ENCODE measurements around the gene ZNHIT2. TPM values are rescaled to one million over a fixed set of nuclear protein-coding genes. Genes with fewer than 3 reads are reported as not detected.
"Not testable (repeated sequence)": the region's sequence is repeated elsewhere in the genome, so short reads cannot be mapped to it uniquely, and the experiment has no call there.

The ZNHIT2 gene
- total RNA-seq (2.6 TPM), polyA plus RNA-seq (19.8 TPM)

- Histone ChIP-seq H3K27ac (ENCODE audit: low read depth) (peak within 1 kb of the TSS; percentile 3), H3K4me1 (ENCODE audit: insufficient read depth) (no peaks in the 10 kb centered on the region), H3K36me3 (ENCODE audit: insufficient read depth) (no peaks in the 10 kb centered on the region), H3K4me3 (ENCODE audit: low read depth, low read length) (peak within 1 kb of the TSS; percentile 79)
- under 1% methylated on average over 89 of the region's 89 CpGs for WGBS
- peak; percentile 98 for DNase-seq (ENCODE audit: extremely low spot score)
Observed at GRCh38 chr11:65117206-65118096, at the start of gene ZNHIT2. ZNHIT2 (minus strand) TSS chr11:65117701; CDS start chr11:65117653, 48 bp downstream.

GRCh38 chr11:65166893-65167292, 49.4 kb upstream of the ZNHIT2 start:
- Histone ChIP-seq H3K4me1 (ENCODE audit: insufficient read depth) (no peaks in the 10 kb centered on the region), H3K4me3 (ENCODE audit: low read depth, low read length) (no peak overlapping the region), H3K36me3 (ENCODE audit: insufficient read depth) (no peaks in the 10 kb centered on the region), H3K27ac (ENCODE audit: low read depth) (no peak overlapping the region)
- DNase-seq (ENCODE audit: extremely low spot score), result no peak
- 95% methylated on average over 3 of the region's 3 CpGs for WGBS

- Histone ChIP-seq H3K4me1 (ENCODE audit: insufficient read depth) (no peaks in the 10 kb centered on the region), H3K36me3 (ENCODE audit: insufficient read depth) (no peaks in the 10 kb centered on the region), H3K27ac (ENCODE audit: low read depth) (no peak overlapping the region), H3K4me3 (ENCODE audit: low read depth, low read length) (peak overlapping the region; percentile 11)
- no peak for DNase-seq (ENCODE audit: extremely low spot score)
- 35% methylated on average over 31 of the region's 31 CpGs for WGBS
Observed at GRCh38 chr11:65165410-65166317, 48.2 kb upstream of the ZNHIT2 start.

- WGBS, result 74% methylated on average over 2 of the region's 2 CpGs
- H3K4me3 ChIP-seq (ENCODE audit: low read depth, low read length), result no peak overlapping the region
- no peak overlapping the region for H3K27ac ChIP-seq (ENCODE audit: low read depth)
- no peak for DNase-seq (ENCODE audit: extremely low spot score)
- H3K36me3 ChIP-seq (ENCODE audit: insufficient read depth), result no peaks in the 10 kb centered on the region
- no peaks in the 10 kb centered on the region for H3K4me1 ChIP-seq (ENCODE audit: insufficient read depth)
Observed at GRCh38 chr11:65163684-65164083, 46.2 kb upstream of the ZNHIT2 start.

GRCh38 chr11:65160643-65161042, 43.1 kb upstream of the ZNHIT2 start:
- no peaks in the 10 kb centered on the region for H3K36me3 ChIP-seq (ENCODE audit: insufficient read depth)
- no peak overlapping the region for H3K4me3 ChIP-seq (ENCODE audit: low read depth, low read length)
- no peak for DNase-seq (ENCODE audit: extremely low spot score)
- H3K27ac ChIP-seq (ENCODE audit: low read depth), result no peak overlapping the region
- H3K4me1 ChIP-seq (ENCODE audit: insufficient read depth), result no peaks in the 10 kb centered on the region
- 69% methylated on average over 3 of the region's 3 CpGs for WGBS

GRCh38 chr11:65159012-65159411, 41.5 kb upstream of the ZNHIT2 start:
- 74% methylated on average over 5 of the region's 5 CpGs for WGBS
- Histone ChIP-seq H3K4me1 (ENCODE audit: insufficient read depth) (no peaks in the 10 kb centered on the region), H3K27ac (ENCODE audit: low read depth) (no peak overlapping the region), H3K36me3 (ENCODE audit: insufficient read depth) (no peaks in the 10 kb centered on the region), H3K4me3 (ENCODE audit: low read depth, low read length) (no peak overlapping the region)
- no peak for DNase-seq (ENCODE audit: extremely low spot score)

GRCh38 chr11:65157336-65157735, 39.8 kb upstream of the ZNHIT2 start:
- no peak overlapping the region for H3K4me3 ChIP-seq (ENCODE audit: low read depth, low read length)
- WGBS, result 72% methylated on average over 3 of the region's 3 CpGs
- H3K36me3 ChIP-seq (ENCODE audit: insufficient read depth), result no peaks in the 10 kb centered on the region
- no peaks in the 10 kb centered on the region for H3K4me1 ChIP-seq (ENCODE audit: insufficient read depth)
- no peak for DNase-seq (ENCODE audit: extremely low spot score)
- no peak overlapping the region for H3K27ac ChIP-seq (ENCODE audit: low read depth)

GRCh38 chr11:65156926-65157325, 39.4 kb upstream of the ZNHIT2 start:
- Histone ChIP-seq H3K27ac (ENCODE audit: low read depth) (no peak overlapping the region), H3K36me3 (ENCODE audit: insufficient read depth) (no peaks in the 10 kb centered on the region), H3K4me1 (ENCODE audit: insufficient read depth) (no peaks in the 10 kb centered on the region), H3K4me3 (ENCODE audit: low read depth, low read length) (no peak overlapping the region)
- WGBS, result 93% methylated on average over 3 of the region's 3 CpGs
- DNase-seq (ENCODE audit: extremely low spot score), result no peak

GRCh38 chr11:65156256-65156655, 38.8 kb upstream of the ZNHIT2 start:
- 95% methylated on average over 3 of the region's 3 CpGs for WGBS
- Histone ChIP-seq H3K27ac (ENCODE audit: low read depth) (no peak overlapping the region), H3K4me3 (ENCODE audit: low read depth, low read length) (no peak overlapping the region), H3K4me1 (ENCODE audit: insufficient read depth) (no peaks in the 10 kb centered on the region), H3K36me3 (ENCODE audit: insufficient read depth) (no peaks in the 10 kb centered on the region)
- no peak for DNase-seq (ENCODE audit: extremely low spot score)

GRCh38 chr11:65152122-65152521, 34.6 kb upstream of the ZNHIT2 start:
- H3K36me3 ChIP-seq (ENCODE audit: insufficient read depth), result no peaks in the 10 kb centered on the region
- H3K4me1 ChIP-seq (ENCODE audit: insufficient read depth), result no peaks in the 10 kb centered on the region
- WGBS, result 67% methylated on average over 2 of the region's 2 CpGs
- H3K4me3 ChIP-seq (ENCODE audit: low read depth, low read length), result no peak overlapping the region
- DNase-seq (ENCODE audit: extremely low spot score), result no peak
- H3K27ac ChIP-seq (ENCODE audit: low read depth), result no peak overlapping the region

GRCh38 chr11:65151331-65151899, 33.9 kb upstream of the ZNHIT2 start:
- DNase-seq (ENCODE audit: extremely low spot score), result no peak
- Histone ChIP-seq H3K27ac (ENCODE audit: low read depth) (no peak overlapping the region), H3K4me1 (ENCODE audit: insufficient read depth) (peaks cover 2% of the 10 kb centered on the region), H3K36me3 (ENCODE audit: insufficient read depth) (no peaks in the 10 kb centered on the region), H3K4me3 (ENCODE audit: low read depth, low read length) (no peak overlapping the region)
- WGBS, result 62% methylated on average over 3 of the region's 3 CpGs

GRCh38 chr11:65150509-65151299, 33.2 kb upstream of the ZNHIT2 start:
- 18% methylated on average over 12 of the region's 12 CpGs for WGBS
- no peak overlapping the region for H3K4me3 ChIP-seq (ENCODE audit: low read depth, low read length)

GRCh38 chr11:65150131-65150508, 32.6 kb upstream of the ZNHIT2 start:
- H3K27ac ChIP-seq (ENCODE audit: low read depth); DNase-seq (ENCODE audit: extremely low spot score); H3K4me3 ChIP-seq (ENCODE audit: low read depth, low read length); H3K4me1 ChIP-seq (ENCODE audit: insufficient read depth); H3K36me3 ChIP-seq (ENCODE audit: insufficient read depth): not testable (repeated sequence)
- WGBS, result 68% methylated on average over 10 of the region's 10 CpGs

More at GRCh38 chr11:65150509-65151299, 33.2 kb upstream of the ZNHIT2 start:
- Histone ChIP-seq H3K4me1 (ENCODE audit: insufficient read depth) (peaks cover 2% of the 10 kb centered on the region), H3K36me3 (ENCODE audit: insufficient read depth) (no peaks in the 10 kb centered on the region), H3K27ac (ENCODE audit: low read depth) (no peak overlapping the region)
- DNase-seq (ENCODE audit: extremely low spot score), result peak; percentile 60

Data from urinary bladder (tissue), 4 donors.